Measurements from ENCODE around the gene PCSK6. TPM values are rescaled to one million over a fixed set of nuclear protein-coding genes. Genes with fewer than 3 reads are reported as not detected.

Gene PCSK6
- total RNA-seq, 4 donors from 2014 or later = 10.6 to 98.2 (median 12.8) TPM

- Histone ChIP-seq H3K4me1 (peaks cover 0 to 6% (median 0%) of the 10 kb centered on the region in 4 donors), H3K27ac (no peak overlapping the region), H3K4me3 (no peak overlapping the region), H3K27me3 (no peaks in the 10 kb centered on the region), H3K9me3 (no peaks in the 10 kb centered on the region), H3K36me3 (no peaks in the 10 kb centered on the region)
- DNase-seq = no peak
- no peak for TF ChIP-seq CTCF (IDR thresholded peaks at IDR 0.05)
- no peak for TF ChIP-seq POLR2A (IDR thresholded peaks at IDR 0.05)
Observed at GRCh38 chr15:101372960-101373525, 116.5 kb downstream of the PCSK6 start.

- Histone ChIP-seq H3K27me3 (no peaks in the 10 kb centered on the region), H3K4me3 (no peak overlapping the region), H3K27ac (no peak overlapping the region), H3K4me1 (peaks cover 0 to 6% (median 0%) of the 10 kb centered on the region in 4 donors), H3K9me3 (no peaks in the 10 kb centered on the region), H3K36me3 (no peaks in the 10 kb centered on the region)
- DNase-seq = no peak
- TF ChIP-seq CTCF (IDR thresholded peaks at IDR 0.05) (no peak), POLR2A (IDR thresholded peaks at IDR 0.05) (no peak)
Observed at GRCh38 chr15:101372149-101372577, 117.3 kb downstream of the PCSK6 start.

- no peak for DNase-seq
- no peak overlapping the region for H3K27ac ChIP-seq
- H3K36me3 ChIP-seq = no peaks in the 10 kb centered on the region
- TF ChIP-seq CTCF (IDR thresholded peaks at IDR 0.05) = no peak
- TF ChIP-seq POLR2A (IDR thresholded peaks at IDR 0.05) = no peak
- no peaks in the 10 kb centered on the region for H3K9me3 ChIP-seq
- no peaks in the 10 kb centered on the region for H3K27me3 ChIP-seq
- H3K4me1 ChIP-seq = peaks cover 0 to 6% (median 0%) of the 10 kb centered on the region in 4 donors
- H3K4me3 ChIP-seq = no peak overlapping the region
Observed at GRCh38 chr15:101371519-101371918, 118.0 kb downstream of the PCSK6 start.

- Histone ChIP-seq H3K9me3 (no peaks in the 10 kb centered on the region), H3K27me3 (no peaks in the 10 kb centered on the region), H3K4me3 (no peak overlapping the region), H3K36me3 (no peaks in the 10 kb centered on the region), H3K27ac (no peak overlapping the region), H3K4me1 (peaks cover 0 to 6% (median 0%) of the 10 kb centered on the region in 4 donors)
- no peak for DNase-seq
- no peak for TF ChIP-seq CTCF (IDR thresholded peaks at IDR 0.05)
Observed at GRCh38 chr15:101371081-101371480, 118.4 kb downstream of the PCSK6 start.

GRCh38 chr15:101370330-101371024, 119.0 kb downstream of the PCSK6 start:
- H3K4me3 ChIP-seq = no peak overlapping the region
- no peak for TF ChIP-seq CTCF (IDR thresholded peaks at IDR 0.05)
- no peak for TF ChIP-seq POLR2A (IDR thresholded peaks at IDR 0.05)
- H3K27ac ChIP-seq = no peak overlapping the region
- no peaks in the 10 kb centered on the region for H3K36me3 ChIP-seq
- no peaks in the 10 kb centered on the region for H3K9me3 ChIP-seq
- DNase-seq = no peak
- H3K4me1 ChIP-seq = peaks cover 0 to 6% (median 0%) of the 10 kb centered on the region in 4 donors
- H3K27me3 ChIP-seq = no peaks in the 10 kb centered on the region

Measured in Peyer's patch (tissue), 4 donors.